ENCODE results near the gene CANX. TPM values are rescaled to one million over a fixed set of nuclear protein-coding genes. Genes with fewer than 3 reads are reported as not detected.
A peak's percentile ranks its signal among the peaks of the same experiment; 100 is the strongest.

CANX gene
- total RNA-seq, 1 experiment from 2014 or later = 538 TPM

DNA sequence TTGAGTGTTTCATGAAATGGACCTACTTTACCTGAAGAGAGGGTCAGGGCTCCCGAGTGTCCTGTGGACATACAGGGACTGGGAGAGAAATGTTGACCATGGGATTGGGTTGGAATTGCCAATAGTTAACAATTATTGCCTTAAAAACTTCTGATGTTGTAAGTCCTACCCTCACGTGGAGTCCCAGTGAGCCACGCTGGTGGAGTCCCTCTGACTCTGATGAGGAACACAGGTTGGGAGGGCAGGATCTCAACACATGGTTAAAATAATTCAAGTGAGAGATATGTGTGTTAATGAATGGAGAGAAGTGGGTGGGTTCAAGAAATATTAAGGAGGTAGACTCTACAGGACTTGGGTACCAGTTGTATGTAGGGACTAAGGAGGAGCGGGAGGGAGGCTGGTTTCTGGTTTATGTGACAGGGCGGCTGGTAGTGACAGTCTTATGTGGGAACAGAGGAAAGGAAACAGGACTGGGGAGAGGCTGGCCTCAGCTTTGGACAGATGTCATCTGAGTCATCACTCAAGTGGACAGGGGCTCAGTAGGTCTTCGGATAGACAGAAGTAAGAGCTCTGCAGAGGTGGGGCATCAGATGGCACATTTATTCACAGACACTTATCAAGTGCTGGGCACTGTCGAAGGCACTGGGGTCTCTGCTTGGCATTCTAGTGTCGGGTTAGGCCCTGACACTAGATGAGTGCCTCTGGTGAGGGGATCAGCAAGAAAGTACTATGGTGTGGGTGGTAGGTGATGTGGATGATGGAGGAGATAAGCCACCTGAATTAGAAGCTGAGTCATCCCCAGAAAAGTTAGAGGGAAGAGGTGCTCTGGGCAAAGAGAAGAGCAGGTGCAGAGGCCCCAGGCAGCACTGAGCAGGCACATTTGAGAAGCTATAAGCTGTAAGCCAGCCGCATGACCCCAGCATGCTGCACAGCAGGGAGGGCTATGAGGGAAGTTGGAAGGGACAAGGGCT is 61.1 kb downstream of the CANX start:
- Mint-ChIP-seq H3K4me1 (peaks cover 42 to 50% of the 10 kb centered on the region in 2 experiments), H3K27ac (peak overlapping the region; percentile 32 to 87 (median 35)), H3K4me3 (no peak overlapping the region; a peak in 1 of 5 replicates), H3K9me3 (no peaks in the 10 kb centered on the region), H3K36me3 (ENCODE audit: insufficient read depth in 1 of 3, low read depth in 3 of 3) (peaks cover 2 to 8% (median 5%) of the 10 kb centered on the region in 3 experiments; a peak in 4 of 7 replicates), H3K27me3 (ENCODE audit: low read depth) (no peaks in the 10 kb centered on the region; the same call in 1 of the 2 replicates)
- H3K14ac ChIP-seq (ENCODE audit: insufficient read depth, low read length) = no peak overlapping the region
- H3K27ac ChIP-seq (ENCODE audit: insufficient read length, low read depth, low read length) = no peak overlapping the region
- no peak overlapping the region for H4K91ac ChIP-seq (ENCODE audit: insufficient read length, low read depth, low read length)
- H3K23ac ChIP-seq (ENCODE audit: insufficient read length, low read depth, low read length) = no peak overlapping the region
- DNase-seq = no peak
- H3K56ac ChIP-seq (ENCODE audit: insufficient read length, low read depth, low read length) = no peak overlapping the region
- no peak overlapping the region for H2BK12ac ChIP-seq (ENCODE audit: insufficient read length, low read depth, low read length)
- H3K79me1 ChIP-seq (ENCODE audit: insufficient read depth, low read depth, low read length, poor library complexity, severe bottlenecking) = peaks cover 9% of the 10 kb centered on the region
- H4K5ac ChIP-seq (ENCODE audit: insufficient read length, low read depth, low read length) = no peak overlapping the region
- no peak overlapping the region for H3K9ac ChIP-seq (ENCODE audit: extremely low read depth, insufficient read length, low read length)
- no peak overlapping the region for H3T11ph ChIP-seq (ENCODE audit: low read length)
- no CpG with 5 or more reads among the region's 9 CpGs for WGBS (ENCODE audit: extremely low coverage, insufficient read length, low lambda C conversion rate)
- H3K9me3 ChIP-seq (ENCODE audit: control insufficient read depth, low read depth, low read length) = no peaks in the 10 kb centered on the region
- H3K23me2 ChIP-seq (ENCODE audit: insufficient read length, low read depth, low read length, poor library complexity, severe bottlenecking) = no peaks in the 10 kb centered on the region
- no peak overlapping the region for H2AFZ ChIP-seq (ENCODE audit: low read length)
- H2BK20ac ChIP-seq (ENCODE audit: low read depth, low read length, poor library complexity, severe bottlenecking) = no peak overlapping the region
- H3K4ac ChIP-seq (ENCODE audit: low read depth, low read length) = no peak overlapping the region
- H3K79me2 ChIP-seq (ENCODE audit: insufficient read depth, low read length) = peaks cover 15% of the 10 kb centered on the region; the same call in 1 of the 2 replicates
- H2BK5ac ChIP-seq (ENCODE audit: insufficient read length, low read length) = no peak overlapping the region
- no peak overlapping the region for H2BK120ac ChIP-seq (ENCODE audit: low read depth, low read length, poor library complexity, severe bottlenecking)
- TF ChIP-seq, protein P1, sequence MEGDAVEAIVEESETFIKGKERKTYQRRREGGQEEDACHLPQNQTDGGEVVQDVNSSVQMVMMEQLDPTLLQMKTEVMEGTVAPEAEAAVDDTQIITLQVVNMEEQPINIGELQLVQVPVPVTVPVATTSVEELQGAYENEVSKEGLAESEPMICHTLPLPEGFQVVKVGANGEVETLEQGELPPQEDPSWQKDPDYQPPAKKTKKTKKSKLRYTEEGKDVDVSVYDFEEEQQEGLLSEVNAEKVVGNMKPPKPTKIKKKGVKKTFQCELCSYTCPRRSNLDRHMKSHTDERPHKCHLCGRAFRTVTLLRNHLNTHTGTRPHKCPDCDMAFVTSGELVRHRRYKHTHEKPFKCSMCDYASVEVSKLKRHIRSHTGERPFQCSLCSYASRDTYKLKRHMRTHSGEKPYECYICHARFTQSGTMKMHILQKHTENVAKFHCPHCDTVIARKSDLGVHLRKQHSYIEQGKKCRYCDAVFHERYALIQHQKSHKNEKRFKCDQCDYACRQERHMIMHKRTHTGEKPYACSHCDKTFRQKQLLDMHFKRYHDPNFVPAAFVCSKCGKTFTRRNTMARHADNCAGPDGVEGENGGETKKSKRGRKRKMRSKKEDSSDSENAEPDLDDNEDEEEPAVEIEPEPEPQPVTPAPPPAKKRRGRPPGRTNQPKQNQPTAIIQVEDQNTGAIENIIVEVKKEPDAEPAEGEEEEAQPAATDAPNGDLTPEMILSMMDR (conservative IDR thresholded peaks at IDR 0.05) = no peak
- H2BK15ac ChIP-seq (ENCODE audit: low read depth, low read length) = no peak overlapping the region
- H2AK5ac ChIP-seq (ENCODE audit: insufficient read length, low read length) = no peak overlapping the region
- no peaks in the 10 kb centered on the region for H3K27me3 ChIP-seq (ENCODE audit: insufficient read depth, low read length)
- H4K8ac ChIP-seq (replicated peaks; ENCODE audit: insufficient read length, low read depth, low read length) = no peak overlapping the region
- H3K4me2 ChIP-seq (ENCODE audit: insufficient read depth, insufficient read length, low read length) = no peak overlapping the region
- H3K4me1 ChIP-seq (ENCODE audit: insufficient read depth, low read length) = peaks cover 4% of the 10 kb centered on the region; the same call in 1 of the 2 replicates
- no peaks in the 10 kb centered on the region for H4K20me1 ChIP-seq (ENCODE audit: control insufficient read depth, insufficient read depth, insufficient read length)
- no peak overlapping the region for H3K18ac ChIP-seq (ENCODE audit: insufficient read length, low read depth, low read length)
